HG02763 (cell line): Measurements from ENCODE around the gene TMEM208.

Source experiments
- ATAC-seq: cut with Tn5 transposase; IDR thresholded peaks from one replicate; pipeline ENCODE4 v1.9.1; 2021; ENCODE audit warnings: mild to moderate bottlenecking, moderate library complexity; ENCODE audit not compliant: unreplicated experiment

Gene TMEM208

GRCh38 chr16:67207249-67208091 is 19.5 kb upstream of the TMEM208 start:
- no peak for ATAC-seq

- ATAC-seq = no peak
These were observed 18.6 kb upstream of the TMEM208 start for GRCh38 chr16:67208154-67208896.

GRCh38 chr16:67209565-67209964 is 17.4 kb upstream of the TMEM208 start:
- ATAC-seq = no peak

- ATAC-seq = no peak
These were observed 16.6 kb upstream of the TMEM208 start for GRCh38 chr16:67210069-67210937.

- no peak for ATAC-seq
These were observed 15.3 kb upstream of the TMEM208 start for GRCh38 chr16:67211674-67212073.

- no peak for ATAC-seq
These were observed 14.2 kb upstream of the TMEM208 start for GRCh38 chr16:67212766-67213165.

- no peak for ATAC-seq
These were observed 13.5 kb upstream of the TMEM208 start for GRCh38 chr16:67213197-67214019.

- no peak for ATAC-seq
These were observed 11.2 kb upstream of the TMEM208 start for GRCh38 chr16:67215706-67216105.

- ATAC-seq = no peak
These were observed 10.1 kb upstream of the TMEM208 start for GRCh38 chr16:67216612-67217490.

- ATAC-seq = no peak
These were observed 2.9 kb upstream of the TMEM208 start for GRCh38 chr16:67223992-67224391.

- no peak for ATAC-seq
These were observed 581 bp upstream of the TMEM208 start for GRCh38 chr16:67226295-67226803.

GRCh38 chr16:67227567-67227921 is 614 bp downstream of the TMEM208 start:
- ATAC-seq = no peak

GRCh38 chr16:67228034-67228785 is 1.3 kb downstream of the TMEM208 start:
- ATAC-seq = no peak

- no peak for ATAC-seq
These were observed 2.0 kb downstream of the TMEM208 start for GRCh38 chr16:67228905-67229304.

- ATAC-seq = no peak
These were observed 3.2 kb downstream of the TMEM208 start for GRCh38 chr16:67229906-67230808.

- ATAC-seq = no peak
These were observed 4.1 kb downstream of the TMEM208 start for GRCh38 chr16:67230809-67231660.

GRCh38 chr16:67233596-67233995 is 6.7 kb downstream of the TMEM208 start:
- no peak for ATAC-seq
